Measurements from ENCODE around the gene RPN1. TPM values are rescaled to one million over a fixed set of nuclear protein-coding genes. Genes with fewer than 3 reads are reported as not detected.
"Not testable (repeated sequence)": the region's sequence is repeated elsewhere in the genome, so short reads cannot be mapped to it uniquely, and the experiment has no call there.

Gene RPN1
- total RNA-seq, 4 donors from 2014 or later, result 125 to 184 (median 143) TPM

DNA sequence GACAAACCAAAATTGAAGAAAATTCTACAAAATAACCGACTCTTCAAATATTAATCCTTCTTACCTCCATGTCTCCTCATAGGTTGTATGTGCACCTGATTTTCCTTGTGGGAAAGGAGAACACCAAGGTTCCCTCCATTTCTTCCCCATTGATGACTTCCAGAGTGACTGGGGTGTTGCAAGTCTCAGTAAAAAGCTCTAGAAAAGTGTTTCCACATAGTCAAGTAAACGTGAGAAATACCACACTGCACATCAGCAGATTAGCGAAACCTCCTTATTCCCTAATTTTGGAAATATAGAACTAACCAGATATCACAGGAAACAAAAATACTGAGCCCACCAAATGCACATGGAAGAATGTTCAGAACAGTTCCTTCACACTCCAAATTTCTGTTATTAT lies 4.9 kb upstream of the RPN1 start:
- Histone ChIP-seq H3K4me1 (peaks cover 0 to 3% (median 0%) of the 10 kb centered on the region in 4 donors), H3K27me3 (no peaks in the 10 kb centered on the region), H3K27ac (no peak overlapping the region), H3K9me3 (no peaks in the 10 kb centered on the region), H3K36me3 (no peaks in the 10 kb centered on the region), H3K4me3 (no peak overlapping the region)
- no peak for TF ChIP-seq POLR2A (IDR thresholded peaks at IDR 0.05)
- TF ChIP-seq EP300 (IDR thresholded peaks at IDR 0.05; ENCODE audit: low read depth), result no peak
- TF ChIP-seq CTCF (IDR thresholded peaks at IDR 0.05), result no peak
- no peak for TF ChIP-seq POLR2AphosphoS5 (IDR thresholded peaks at IDR 0.05)
- intact Hi-C loops (cut with DNase I; ENCODE audit: low total_unique reads) (no loop called here), in situ Hi-C loops (cut with MboI; ENCODE audit: low pct_ligation_motif_present in 1 of 4, low pct_unique_long_range_greater_than_20kb in 1 of 4, low sequenced_read_pairs in 3 of 4) (no loop called here)
- no peak for DNase-seq
- 74 to 78% methylated on average over 2 to 3 of the region's 3 CpGs for WGBS, 2 donors (ENCODE audit: low coverage in 1 of 2)

DNA sequence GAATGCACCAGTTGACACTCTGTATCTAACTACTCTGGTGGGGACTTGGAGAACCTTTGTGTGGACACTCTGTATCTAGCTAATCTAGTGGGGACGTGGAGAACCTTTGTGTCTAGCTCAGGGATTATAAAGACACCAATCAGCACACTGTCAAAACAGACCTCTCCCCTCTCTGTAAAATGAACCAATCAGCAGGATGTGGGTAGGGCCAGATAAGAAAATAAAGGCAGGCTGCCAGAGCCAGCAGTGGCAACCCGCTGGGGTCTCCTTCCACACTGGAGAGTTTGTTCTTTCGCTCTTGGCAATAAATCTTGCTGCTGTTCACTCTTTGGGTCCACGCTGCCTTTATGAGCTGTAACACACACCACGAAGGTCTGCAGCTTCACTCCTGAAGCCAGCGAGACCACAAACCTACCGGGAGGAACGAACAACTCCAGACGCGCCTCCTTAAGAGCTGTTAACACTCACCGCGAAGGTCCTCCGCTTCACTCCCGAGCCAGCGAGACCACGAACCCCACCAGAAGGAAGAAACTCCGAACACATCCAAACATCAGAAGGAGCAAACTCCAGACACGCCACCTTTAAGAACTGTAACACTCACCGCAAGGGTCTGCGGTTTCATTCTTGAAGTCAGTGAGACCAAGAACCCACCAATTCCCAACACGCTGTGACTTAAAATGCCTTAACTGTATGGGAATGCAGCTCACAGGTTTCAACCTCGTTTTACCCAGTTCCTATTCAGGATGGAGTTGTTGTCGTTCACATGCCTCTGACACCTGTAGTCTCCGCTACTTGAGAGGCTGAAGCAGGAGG lies 3.6 kb upstream of the RPN1 start:
- intact Hi-C loops (cut with DNase I; ENCODE audit: low total_unique reads); H3K4me1 ChIP-seq; H3K27ac ChIP-seq; H3K27me3 ChIP-seq; H3K9me3 ChIP-seq; H3K36me3 ChIP-seq; in situ Hi-C loops (cut with MboI; ENCODE audit: low pct_ligation_motif_present in 1 of 4, low pct_unique_long_range_greater_than_20kb in 1 of 4, low sequenced_read_pairs in 3 of 4); DNase-seq: not testable (repeated sequence)
- H3K4me3 ChIP-seq, result peak overlapping the region in 2 of 4 donors; percentile 4 to 27
- 60 to 72% methylated on average over 7 to 24 of the region's 24 CpGs for WGBS, 2 donors (ENCODE audit: low coverage in 1 of 2)

DNA sequence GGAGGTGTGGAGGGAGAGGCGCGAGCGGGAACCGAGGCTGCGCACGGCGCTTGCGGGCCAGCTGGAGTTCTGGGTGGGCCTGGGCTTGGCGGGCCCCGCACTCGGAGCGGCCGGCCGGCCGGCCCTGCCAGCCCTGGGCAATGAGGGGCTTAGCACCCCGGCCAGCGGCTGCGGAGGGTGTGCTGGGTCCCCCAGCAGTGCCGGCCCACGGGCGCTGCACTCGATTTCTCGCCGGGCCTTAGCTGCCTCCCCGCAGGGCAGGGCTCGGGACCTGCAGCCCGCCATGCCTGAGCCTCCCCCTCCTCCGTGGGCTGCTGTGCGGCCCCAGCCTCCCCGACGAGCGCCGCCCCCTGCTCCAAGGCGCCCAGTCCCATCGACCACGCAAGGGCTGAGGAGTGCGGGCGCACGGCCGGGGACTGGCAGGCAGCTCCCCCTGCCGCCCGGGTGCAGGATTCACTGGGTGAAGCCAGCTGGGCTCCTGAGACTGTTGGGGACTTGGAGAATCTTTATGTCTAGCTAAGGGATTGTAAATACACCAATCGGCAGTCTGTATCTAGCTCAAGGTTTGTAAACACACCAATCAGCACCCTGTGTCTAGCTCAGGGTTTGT lies 2.9 kb upstream of the RPN1 start:
- in situ Hi-C loops (cut with MboI; ENCODE audit: low pct_ligation_motif_present in 1 of 4, low pct_unique_long_range_greater_than_20kb in 1 of 4, low sequenced_read_pairs in 3 of 4); H3K27me3 ChIP-seq; H3K9me3 ChIP-seq; H3K36me3 ChIP-seq; H3K27ac ChIP-seq; intact Hi-C loops (cut with DNase I; ENCODE audit: low total_unique reads): not testable (repeated sequence)
- Histone ChIP-seq H3K4me3 (peak overlapping the region in 2 of 4 donors; percentile 21 to 49), H3K4me1 (peaks cover 0 to 13% (median 10%) of the 10 kb centered on the region in 4 donors)
- peak; percentile 21 for DNase-seq
- WGBS, 2 donors (ENCODE audit: low coverage in 1 of 2), result 13 to 75% methylated on average over 6 to 22 of the region's 43 CpGs
- peak in 3 of 5 experiments; percentile 17 to 40 (median 24) for TF ChIP-seq CTCF (IDR thresholded peaks at IDR 0.05)

DNA sequence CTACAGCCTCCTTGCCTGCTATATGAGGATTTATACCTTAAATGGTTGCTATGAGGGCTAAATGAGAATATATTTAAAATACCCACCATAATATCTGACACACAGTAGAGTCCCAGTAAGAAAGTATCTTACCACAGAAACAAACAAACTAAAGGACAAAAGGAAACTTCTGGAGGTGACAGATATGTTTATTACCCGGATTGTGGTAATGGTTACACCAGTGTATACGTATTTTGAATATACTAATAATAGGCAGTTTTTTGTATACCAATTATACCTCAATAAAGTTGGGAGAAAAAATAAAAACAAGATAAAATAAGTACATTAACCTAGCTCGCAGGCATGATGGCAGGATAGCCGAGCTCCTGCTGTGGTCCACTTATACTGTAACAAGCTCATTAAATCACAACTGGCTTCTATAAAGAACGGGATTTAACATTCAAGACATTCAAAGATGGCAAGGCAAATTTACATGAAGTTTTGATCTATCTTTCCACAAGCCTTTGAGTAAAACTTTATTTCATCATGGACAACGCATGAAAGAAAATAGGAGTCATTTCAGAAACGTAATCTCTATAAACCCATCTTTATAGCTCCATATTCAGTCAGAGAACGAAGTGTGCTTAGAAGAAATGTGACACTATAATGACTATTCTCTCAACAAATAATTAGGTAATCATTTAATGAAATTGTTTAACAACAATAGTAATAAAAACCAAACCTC lies 1.5 kb downstream of the RPN1 start:
- Histone ChIP-seq H3K27me3 (no peaks in the 10 kb centered on the region), H3K27ac (peak overlapping the region; percentile 95 to 100 (median 99)), H3K4me1 (peaks cover 0 to 41% (median 15%) of the 10 kb centered on the region in 4 donors), H3K9me3 (no peaks in the 10 kb centered on the region), H3K4me3 (peak overlapping the region in 3 of 4 donors; percentile 97 to 100 (median 97)), H3K36me3 (peaks cover 0 to 7% (median 0%) of the 10 kb centered on the region in 4 donors)
- in situ Hi-C loops (cut with MboI; ENCODE audit: low pct_ligation_motif_present in 1 of 4, low pct_unique_long_range_greater_than_20kb in 1 of 4, low sequenced_read_pairs in 3 of 4) (no loop called here), intact Hi-C loops (cut with DNase I; ENCODE audit: low total_unique reads) (no loop called here)
- DNase-seq, result no peak
- no peak for TF ChIP-seq CTCF (IDR thresholded peaks at IDR 0.05)
- TF ChIP-seq EP300 (IDR thresholded peaks at IDR 0.05; ENCODE audit: low read depth), result no peak
- no peak for TF ChIP-seq POLR2AphosphoS5 (IDR thresholded peaks at IDR 0.05)
- TF ChIP-seq POLR2A (IDR thresholded peaks at IDR 0.05), result no peak
- 13 to 16% methylated on average over 8 of the region's 8 CpGs for WGBS, 2 donors (ENCODE audit: low coverage in 1 of 2)

Measured in transverse colon (tissue), 4 donors.